A204.1 (cell line): ENCODE results near the gene CPXM2.

Source experiments
- FAIRE-seq: peaks from 2 replicates; lab custom pipeline; 2012; peaks lifted over from hg19 to GRCh38; lab: Jason Lieb, UNC

CPXM2 gene

GRCh38 chr10:123891144-123892071 lies at the start of gene CPXM2:
TSS of gene CPXM2 (minus strand) at chr10:123891807. CDS start at chr10:123891659, 148 bp downstream.
- no peak for FAIRE-seq

DNA sequence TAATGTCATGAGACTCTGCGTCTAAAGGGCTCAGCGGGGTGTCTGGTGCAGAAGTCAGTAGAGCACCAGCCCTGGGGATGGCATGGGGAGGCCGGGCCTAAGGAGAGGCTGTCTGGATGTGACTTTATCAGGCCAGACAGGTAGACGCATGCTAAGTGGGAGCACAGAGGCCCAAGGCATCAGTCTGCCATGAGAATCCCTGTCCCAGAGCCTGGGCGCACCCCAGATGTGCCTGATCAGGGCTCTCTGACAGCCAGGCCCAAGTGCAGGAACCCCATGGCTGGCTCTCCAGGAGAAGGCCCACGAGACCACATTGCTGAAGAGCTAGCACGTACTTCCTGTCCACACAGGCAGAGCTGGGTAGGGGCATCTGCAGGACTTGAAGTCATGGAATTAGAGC lies 48.0 kb upstream of the CPXM2 start:
- no peak for FAIRE-seq

- no peak for FAIRE-seq
Observed at GRCh38 chr10:123938890-123939289, 47.3 kb upstream of the CPXM2 start.

- FAIRE-seq, result no peak
Observed at GRCh38 chr10:123936426-123936825, 44.8 kb upstream of the CPXM2 start.

GRCh38 chr10:123935680-123936079 lies 44.1 kb upstream of the CPXM2 start:
- no peak for FAIRE-seq

GRCh38 chr10:123934846-123935245 lies 43.2 kb upstream of the CPXM2 start:
- FAIRE-seq, result no peak

DNA sequence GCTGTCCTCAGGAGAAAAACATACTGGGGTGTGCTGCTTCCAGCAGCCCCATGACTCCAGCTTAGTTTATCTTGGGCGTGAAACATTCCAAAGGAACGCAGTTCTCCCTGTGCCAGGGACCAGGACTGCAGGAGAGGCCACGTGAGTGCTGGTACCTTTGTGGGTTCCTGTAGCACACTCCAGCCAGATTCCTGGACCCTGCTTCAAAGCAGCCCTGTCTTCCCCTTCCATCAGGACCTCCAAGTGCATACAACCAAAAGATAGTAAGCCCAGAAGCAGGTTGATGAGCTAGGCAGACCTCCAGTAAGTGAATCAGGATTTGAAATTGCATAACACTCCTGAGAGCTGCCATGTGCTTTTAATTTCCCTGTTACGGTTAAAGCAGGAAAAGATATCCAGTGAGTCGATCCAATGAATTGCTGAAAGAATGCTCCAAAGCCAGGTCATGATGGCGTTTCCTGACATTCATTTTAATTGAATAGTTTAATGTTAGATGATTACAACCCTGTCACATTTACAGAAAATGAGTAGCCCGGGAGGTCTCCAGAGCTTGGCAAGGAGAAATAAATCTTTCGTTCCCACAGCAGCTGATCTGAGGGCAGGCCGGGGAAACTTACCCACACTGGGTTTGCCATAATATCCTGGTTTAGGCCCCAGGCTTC lies 38.9 kb upstream of the CPXM2 start:
- no peak for FAIRE-seq

- no peak for FAIRE-seq
Observed at GRCh38 chr10:123929791-123930190, 38.2 kb upstream of the CPXM2 start.

DNA sequence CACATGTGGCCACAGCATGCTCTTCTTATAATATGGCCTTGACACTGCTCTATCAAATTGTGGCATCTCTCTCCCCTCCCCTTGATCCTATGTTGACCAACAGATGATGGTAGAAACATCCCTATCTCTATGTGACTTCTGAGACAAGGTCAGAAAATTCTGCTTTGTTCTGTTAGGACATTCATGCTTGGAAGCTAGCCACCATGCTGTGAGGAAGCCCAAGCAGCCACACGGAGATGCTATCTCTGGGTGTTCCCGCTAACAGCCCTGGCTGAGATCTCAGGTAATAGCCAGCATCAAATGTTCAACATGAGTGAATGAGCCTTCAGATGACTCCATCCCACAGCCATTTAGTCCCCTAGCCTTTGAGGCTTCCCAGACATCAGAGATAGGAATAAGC lies 36.8 kb upstream of the CPXM2 start:
- FAIRE-seq, result no peak

DNA sequence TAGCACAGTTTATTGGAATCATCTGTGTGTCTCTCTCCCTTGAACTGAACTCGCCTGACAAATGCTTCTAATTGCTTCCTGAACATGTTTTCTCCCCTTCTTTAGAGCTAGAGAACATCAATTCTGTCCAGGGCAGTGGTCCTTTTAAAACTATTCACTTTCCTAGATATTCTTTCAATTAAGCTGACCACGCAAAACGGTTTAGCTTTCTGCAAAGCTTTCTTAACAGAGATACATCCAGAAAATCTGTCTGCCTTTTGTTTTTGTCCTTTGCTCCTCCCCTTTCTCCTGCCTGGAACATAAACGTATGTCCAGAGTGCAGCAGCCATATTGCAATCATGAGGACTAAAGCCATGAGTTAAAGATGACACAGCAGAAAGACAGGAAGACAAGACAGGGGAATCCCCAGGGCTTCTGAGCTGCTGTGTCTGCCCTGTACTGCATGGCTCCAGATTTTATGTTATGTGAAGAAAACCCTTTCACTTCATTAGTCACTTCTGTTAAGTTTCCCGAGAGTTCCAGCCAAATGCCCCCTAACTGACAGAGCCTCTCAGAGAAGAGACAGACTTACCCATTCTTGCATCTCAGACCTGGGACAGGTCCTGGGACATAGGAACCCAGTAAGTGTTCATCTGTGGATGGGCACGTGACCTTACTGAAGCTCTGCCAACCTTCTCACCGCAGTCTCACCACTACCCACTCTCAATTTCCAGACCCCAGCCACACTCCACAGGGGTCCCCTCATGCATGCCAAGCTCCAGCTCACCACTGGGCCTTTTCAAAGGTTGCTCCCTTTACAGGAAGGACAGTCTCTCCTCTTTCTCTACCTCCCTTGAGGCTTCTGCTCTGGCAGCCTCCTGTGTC lies 35.0 kb upstream of the CPXM2 start:
- no peak for FAIRE-seq

GRCh38 chr10:123922126-123922525 lies 30.5 kb upstream of the CPXM2 start:
- no peak for FAIRE-seq

DNA sequence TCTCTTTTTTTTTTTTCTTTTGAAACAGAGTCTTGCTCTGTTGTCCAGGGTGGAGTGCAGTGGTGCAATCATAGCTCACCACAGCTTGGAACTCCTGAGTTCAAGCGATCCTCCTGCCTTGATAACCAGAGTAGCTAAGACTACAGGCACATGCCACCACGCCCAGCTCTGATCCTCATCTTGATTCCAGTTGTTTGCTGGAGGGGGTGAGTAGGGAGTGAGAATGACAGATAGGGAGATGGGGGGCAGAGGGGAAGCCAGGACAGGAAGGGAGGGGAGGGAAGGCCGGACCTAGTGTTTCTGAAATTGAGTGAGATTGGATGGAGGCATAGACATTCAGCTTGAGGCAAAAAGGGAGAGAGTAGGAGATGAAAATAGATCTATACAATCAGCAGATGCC lies 25.2 kb upstream of the CPXM2 start:
- FAIRE-seq, result no peak

- FAIRE-seq, result no peak
Observed at GRCh38 chr10:123913688-123914268, 22.2 kb upstream of the CPXM2 start.

DNA sequence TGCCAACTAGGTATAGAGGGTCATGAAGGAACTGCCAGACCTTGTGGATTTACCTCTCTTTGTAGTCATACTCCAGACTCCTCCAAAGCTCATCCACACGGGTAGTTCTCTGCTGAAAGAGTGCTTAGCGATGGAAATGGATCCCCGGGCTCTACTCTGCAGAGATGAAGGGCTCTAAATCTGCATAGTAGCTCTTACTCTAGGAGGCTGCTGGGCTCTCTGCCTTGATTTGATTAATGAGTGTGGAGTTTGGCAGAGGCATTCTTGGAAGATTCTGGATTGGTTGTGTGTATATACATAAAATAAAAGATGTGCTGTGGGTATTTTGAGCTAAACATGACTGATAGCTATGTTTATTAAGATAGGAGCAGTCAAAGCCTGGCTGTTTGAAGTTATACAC lies 21.3 kb upstream of the CPXM2 start:
- FAIRE-seq, result no peak

DNA sequence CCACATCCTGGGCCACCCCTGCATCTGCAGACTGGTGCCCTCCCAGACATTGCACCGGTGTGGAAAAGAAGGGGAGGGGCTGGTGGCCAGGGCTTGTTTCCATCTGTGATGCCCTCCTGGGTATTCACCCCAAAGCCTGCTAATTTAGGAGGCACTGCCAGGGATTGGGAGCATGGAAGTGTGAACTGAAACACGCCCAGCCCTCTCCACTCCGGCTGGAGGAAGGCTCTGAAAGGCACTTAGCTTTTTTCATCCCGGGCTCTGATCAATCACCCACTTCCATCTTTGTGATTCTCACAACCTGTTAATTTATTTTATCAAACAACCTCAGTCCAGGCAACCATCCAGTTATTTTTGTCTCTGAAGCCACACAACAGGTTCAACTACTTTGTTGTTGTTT lies 20.9 kb upstream of the CPXM2 start:
- FAIRE-seq, result no peak

- FAIRE-seq, result no peak
Observed at GRCh38 chr10:123911866-123912265, 20.3 kb upstream of the CPXM2 start.

GRCh38 chr10:123909866-123910265 lies 18.3 kb upstream of the CPXM2 start:
- no peak for FAIRE-seq

DNA sequence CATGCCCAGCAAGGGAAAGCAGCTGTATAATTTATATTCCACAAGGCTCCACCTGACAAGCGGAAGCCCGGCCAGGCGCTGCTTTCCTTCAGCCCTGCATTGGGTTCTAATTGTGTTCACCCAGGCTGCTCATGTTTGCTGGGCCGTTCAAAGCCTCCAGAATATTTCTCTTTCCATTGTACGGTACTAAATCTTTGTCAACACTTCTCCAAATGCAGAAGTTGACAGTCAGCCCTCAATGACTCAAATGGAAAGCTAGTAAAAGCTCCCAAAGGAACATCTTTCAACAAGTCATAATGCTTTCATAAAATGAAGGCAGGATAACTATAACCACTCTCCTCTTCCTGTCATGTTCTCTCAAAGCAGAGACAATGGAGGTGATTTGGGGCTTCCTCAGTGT lies 17.8 kb upstream of the CPXM2 start:
- no peak for FAIRE-seq

DNA sequence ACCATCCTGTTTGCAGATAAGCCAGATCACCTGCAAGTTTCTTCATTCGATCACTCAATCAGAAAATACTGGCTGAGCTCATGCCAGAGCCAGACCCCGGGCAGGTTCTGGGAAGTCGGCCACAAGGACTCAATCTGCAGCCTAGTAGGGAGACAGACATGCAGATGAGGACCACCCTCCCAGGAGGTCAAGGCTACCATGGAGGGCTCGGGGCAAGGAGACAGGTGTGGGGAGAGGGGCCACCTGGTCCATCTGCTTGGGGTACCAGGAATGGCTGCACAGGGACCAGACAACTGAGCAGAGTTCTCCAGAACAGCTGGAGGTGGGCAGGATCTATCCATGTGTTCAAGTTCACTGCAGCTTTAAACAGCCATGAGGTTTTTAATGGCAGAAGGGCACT lies 16.8 kb upstream of the CPXM2 start:
- no peak for FAIRE-seq

- no peak for FAIRE-seq
Observed at GRCh38 chr10:123906884-123907652, 15.5 kb upstream of the CPXM2 start.

DNA sequence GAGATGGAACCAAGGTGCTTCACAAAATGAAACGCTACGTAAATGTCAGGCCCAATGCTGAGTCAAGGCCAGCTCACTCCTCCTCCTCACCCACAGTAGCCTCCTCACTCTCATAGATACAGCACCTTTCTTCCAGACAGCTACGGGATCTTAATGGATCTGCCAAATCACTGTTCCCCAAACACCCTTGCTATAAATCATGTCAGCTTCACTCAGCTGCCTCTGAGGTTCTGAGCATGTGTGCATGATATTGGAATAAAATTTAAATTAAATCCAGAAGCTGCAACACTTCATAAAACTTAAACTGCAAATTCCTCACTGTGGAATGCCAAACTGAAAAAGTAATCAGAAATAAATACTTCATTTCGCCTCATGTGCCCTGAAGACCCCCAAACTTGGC lies 14.7 kb upstream of the CPXM2 start:
- no peak for FAIRE-seq
